Activated CD4-positive, alpha-beta memory T cell treated with anti-CD3 and anti-CD28 coated beads for 36 hours (primary cell): ENCODE data around the gene FBL. TPM values are rescaled to one million over a fixed set of nuclear protein-coding genes. Genes with fewer than 3 reads are reported as not detected.
"Not testable (repeated sequence)": the region's sequence is repeated elsewhere in the genome, so short reads cannot be mapped to it uniquely, and the experiment has no call there.

Experiments used
- CTCF ChIA-PET: fragments of 350-600 bp; sonication (Branson Sonifier 250); formaldehyde crosslinking; loops from one replicate; lab custom pipeline; 2021; ENCODE audit warnings: antibody characterized with exemption, inconsistent platforms; lab: Charles Lee
- POLR2A ChIA-PET: fragments of 350-600 bp; sonication (Branson Sonifier 250); formaldehyde crosslinking; loops from one replicate; lab custom pipeline; 2021; ENCODE audit warnings: antibody characterized with exemption; lab: Charles Lee
- DNase-seq: peaks from one replicate; pipeline ENCODE4 v3.0.0-alpha.2; 2020
- H3K27ac Mint-ChIP-seq: one replicate; pipeline ENCODE4 v1.8.0; 2021; ENCODE audit warnings: mixed read lengths
- H3K27me3 Mint-ChIP-seq: one replicate; pipeline ENCODE4 v1.8.0; 2021; ENCODE audit warnings: mixed read lengths
- H3K36me3 Mint-ChIP-seq: one replicate; pipeline ENCODE4 v1.8.0; 2021; ENCODE audit warnings: mixed read lengths
- H3K4me1 Mint-ChIP-seq: one replicate; pipeline ENCODE4 v1.8.0; 2021; ENCODE audit warnings: low read depth, mixed read lengths
- H3K4me3 Mint-ChIP-seq: one replicate; pipeline ENCODE4 v1.8.0; 2021; ENCODE audit warnings: mild to moderate bottlenecking, mixed read lengths
- H3K9me3 Mint-ChIP-seq: one replicate; pipeline ENCODE4 v1.8.0; 2021; ENCODE audit warnings: mixed read lengths
- intact Hi-C: fragments of 100-400 bp; cut with micrococcal nuclease; formaldehyde crosslinking; loops from one replicate; pipeline ENCODE4 v1.15.1; 2023
- total RNA-seq, 2 experiments: library from RNA; stranded (reverse); gene quantifications; one replicate each; pipeline ENCODE4 v1.2.3, GENCODE V29; 2021

FBL gene
- 100 to 1,000 TPM; 579 to 589 TPM for total RNA-seq

GRCh38 chr19:39845933-39846677 is at the start of gene FBL:
Gene FBL (minus strand): TSS chr19:39846379. CDS start chr19:39846300, 79 bp downstream.
- peak within 1 kb of the TSS; percentile 94 for H3K4me3 Mint-ChIP-seq
- peaks cover 46% of the 10 kb centered on the region for H3K4me1 Mint-ChIP-seq
- peak; percentile 98 for DNase-seq
- peaks cover 22% of the 10 kb centered on the region for H3K36me3 Mint-ChIP-seq
- CTCF ChIA-PET, result interaction anchor here (0.7 to 6.9 kb wide), 12 partner anchors 11 to 319 kb away, joined by 3 to 70 read pairs (median 4); partner anchors contain the start of genes DYRK1B and PSMC4
- no peaks in the 10 kb centered on the region for H3K9me3 Mint-ChIP-seq
- H3K27me3 Mint-ChIP-seq, result no peaks in the 10 kb centered on the region
- intact Hi-C loops, result loop anchor here (1.0 to 10.0 kb wide), 3 partner anchors 13 to 291 kb away; no protein-coding TSS in a partner anchor
- POLR2A ChIA-PET, result interaction anchor here (0.7 to 3.5 kb wide), 8 partner anchors 13 to 757 kb away, joined by 3 to 20 read pairs (median 4); partner anchors contain the start of genes DYRK1B, PSMC4 and ZNF780A
- H3K27ac Mint-ChIP-seq, result peak within 1 kb of the TSS; percentile 90

- POLR2A ChIA-PET, H3K36me3 Mint-ChIP-seq, H3K27me3 Mint-ChIP-seq, H3K4me3 Mint-ChIP-seq, intact Hi-C loops, H3K4me1 Mint-ChIP-seq, H3K9me3 Mint-ChIP-seq, H3K27ac Mint-ChIP-seq: not testable (repeated sequence)
- peak; percentile 2 for DNase-seq
- CTCF ChIA-PET, result interaction anchor here (0.9 kb wide), 1 partner anchor 59 kb away, joined by 3 read pairs; no protein-coding TSS in a partner anchor
Observed at GRCh38 chr19:39895096-39895495, 48.9 kb upstream of the FBL start.

- H3K9me3 Mint-ChIP-seq, intact Hi-C loops, H3K4me3 Mint-ChIP-seq, H3K36me3 Mint-ChIP-seq, POLR2A ChIA-PET, DNase-seq, H3K27me3 Mint-ChIP-seq, H3K27ac Mint-ChIP-seq, H3K4me1 Mint-ChIP-seq: not testable (repeated sequence)
- CTCF ChIA-PET, result interaction anchor here (0.9 kb wide), 1 partner anchor 60 kb away, joined by 3 read pairs; no protein-coding TSS in a partner anchor
Observed at GRCh38 chr19:39894236-39894606, 48.0 kb upstream of the FBL start.

GRCh38 chr19:39893366-39894235 is 47.4 kb upstream of the FBL start:
- H3K9me3 Mint-ChIP-seq, CTCF ChIA-PET, H3K36me3 Mint-ChIP-seq, POLR2A ChIA-PET, H3K4me1 Mint-ChIP-seq, intact Hi-C loops, H3K27me3 Mint-ChIP-seq, H3K27ac Mint-ChIP-seq, H3K4me3 Mint-ChIP-seq: not testable (repeated sequence)
- DNase-seq, result peak; percentile 8

- H3K36me3 Mint-ChIP-seq, H3K27me3 Mint-ChIP-seq, H3K27ac Mint-ChIP-seq, intact Hi-C loops, H3K9me3 Mint-ChIP-seq, POLR2A ChIA-PET, H3K4me3 Mint-ChIP-seq, H3K4me1 Mint-ChIP-seq, DNase-seq, CTCF ChIA-PET: not testable (repeated sequence)
Observed at GRCh38 chr19:39892506-39892902, 46.3 kb upstream of the FBL start.

GRCh38 chr19:39891660-39892505 is 45.7 kb upstream of the FBL start:
- H3K36me3 Mint-ChIP-seq, H3K4me3 Mint-ChIP-seq, CTCF ChIA-PET, H3K4me1 Mint-ChIP-seq, H3K27me3 Mint-ChIP-seq, DNase-seq, H3K27ac Mint-ChIP-seq, intact Hi-C loops, H3K9me3 Mint-ChIP-seq, POLR2A ChIA-PET: not testable (repeated sequence)

- Mint-ChIP-seq H3K36me3 (no peaks in the 10 kb centered on the region), H3K27me3 (no peaks in the 10 kb centered on the region), H3K9me3 (no peaks in the 10 kb centered on the region), H3K4me1 (no peaks in the 10 kb centered on the region), H3K27ac (no peak overlapping the region), H3K4me3 (no peak overlapping the region)
- CTCF ChIA-PET, result no interaction called here
- peak; percentile 8 for DNase-seq
- intact Hi-C loops, result no loop called here
- POLR2A ChIA-PET, result interaction anchor here (0.6 kb wide), 1 partner anchor 164 kb away, joined by 3 read pairs; no protein-coding TSS in a partner anchor
Observed at GRCh38 chr19:39890755-39891551, 44.8 kb upstream of the FBL start.

GRCh38 chr19:39889872-39890754 is 43.9 kb upstream of the FBL start:
- DNase-seq, H3K4me1 Mint-ChIP-seq, H3K36me3 Mint-ChIP-seq, H3K27ac Mint-ChIP-seq, CTCF ChIA-PET, H3K4me3 Mint-ChIP-seq, H3K9me3 Mint-ChIP-seq, intact Hi-C loops, H3K27me3 Mint-ChIP-seq: not testable (repeated sequence)
- POLR2A ChIA-PET, result interaction anchor here (0.6 kb wide), 1 partner anchor 165 kb away, joined by 3 read pairs; no protein-coding TSS in a partner anchor

- CTCF ChIA-PET, H3K27me3 Mint-ChIP-seq, H3K4me3 Mint-ChIP-seq, H3K36me3 Mint-ChIP-seq, DNase-seq, H3K4me1 Mint-ChIP-seq, intact Hi-C loops, H3K27ac Mint-ChIP-seq, POLR2A ChIA-PET, H3K9me3 Mint-ChIP-seq: not testable (repeated sequence)
Observed at GRCh38 chr19:39887456-39887951, 41.3 kb upstream of the FBL start.

GRCh38 chr19:39885821-39886554 is 39.8 kb upstream of the FBL start:
- H3K36me3 Mint-ChIP-seq, H3K4me1 Mint-ChIP-seq, CTCF ChIA-PET, H3K9me3 Mint-ChIP-seq, H3K4me3 Mint-ChIP-seq, intact Hi-C loops, H3K27me3 Mint-ChIP-seq, H3K27ac Mint-ChIP-seq, DNase-seq, POLR2A ChIA-PET: not testable (repeated sequence)
